Testis (tissue), 3 donors: ENCODE data around the gene ROM1. TPM values are rescaled to one million over a fixed set of nuclear protein-coding genes. Genes with fewer than 3 reads are reported as not detected.
A peak's percentile ranks its signal among the peaks of the same experiment; 100 is the strongest.

Experiments
- DNase-seq: peaks from one replicate; pipeline ENCODE4 v3.0.0-alpha.2; 2019
- H3K27ac ChIP-seq, 2 donors: fragments of 200-600 bp; sonication (generic); one replicate each; pipeline ENCODE4 v1.5.1; 2019
- H3K27me3 ChIP-seq: fragments of 200-600 bp; sonication (generic); one replicate; pipeline ENCODE4 v1.5.1; 2019
- H3K36me3 ChIP-seq: fragments of 200-600 bp; sonication (generic); one replicate; pipeline ENCODE4 v1.5.1; 2017; ENCODE audit warnings: low read depth; ENCODE audit errors: missing control alignments
- H3K4me1 ChIP-seq: fragments of 200-600 bp; sonication (generic); one replicate; pipeline ENCODE4 v1.5.1; 2019
- H3K4me3 ChIP-seq, 2 donors: fragments of 200-600 bp; sonication (generic); one replicate each; pipeline ENCODE4 v1.5.1; 2017 to 2019
- H3K9me3 ChIP-seq: fragments of 200-600 bp; sonication (generic); one replicate; pipeline ENCODE4 v1.5.1; 2017
- POLR2A ChIP-seq: fragments of 450-650 bp; IDR thresholded peaks from one replicate; pipeline ENCODE4 v1.6.1; 2017; ENCODE audit warnings: antibody characterized with exemption, mild to moderate bottlenecking, moderate library complexity
- WGBS, 2 donors: methylation state at CpG; one replicate each; pipeline ENCODE4 v1.1.5; 2018; 5-methylcytosine and 5-hydroxymethylcytosine counted together
- intact Hi-C: fragments of 100-400 bp; cut with DNase I; formaldehyde crosslinking; loops from one replicate; pipeline ENCODE4 v1.15.1; 2023; ENCODE audit warnings: low total_unique reads
- microRNA-seq, 2 donors: library from miRNA; unstranded; fragments of <30 nt; microRNA quantifications; one replicate each; pipeline ENCODE4, GENCODE V29; 2016; ENCODE audit warnings: borderline number of aligned reads in 2 of 2, borderline replicate concordance in 1 of 2
- polyA plus RNA-seq: library from polyadenylated mRNA; stranded (reverse); fragments of 350-450 nt; fragmentation: Illumina TruSeq; extraction: RNeasy Lipid Tissue Mini Kit (QIAGEN cat#74804); gene quantifications from one replicate; pipeline ENCODE4 v1.2.3, GENCODE V29; 2014; ENCODE audit warnings: low read depth, low replicate concordance; ENCODE audit not compliant: insufficient read depth
- small RNA-seq, 2 donors: library from RNA; depleted of rRNA; stranded (forward); fragments of <200 nt; gene quantifications; one replicate each; pipeline ENCODE3, GENCODE V24; 2016
- total RNA-seq, 2 donors: library from RNA; depleted of rRNA; stranded (reverse); fragments of >200 nt; gene quantifications; one replicate each; pipeline ENCODE4 v1.2.3, GENCODE V29; 2016
- TF ChIP-seq, protein P1 (sequence below), 3 experiments: fragments of 450-650 bp in 2 of 3; fragments of 200-600 bp in 1 of 3; sonication (generic) in 1 of 3; IDR thresholded peaks; one replicate each; pipeline ENCODE4 v1.5.1; 2016 to 2019; ENCODE audit warnings: antibody characterized with exemption in 3 of 3, mild to moderate bottlenecking in 2 of 3, moderate library complexity in 1 of 3

ROM1 gene
- total and polyA plus RNA-seq, 3 donors from 2014 or later: 6.1 to 9.7 (median 9.0) TPM

DNA sequence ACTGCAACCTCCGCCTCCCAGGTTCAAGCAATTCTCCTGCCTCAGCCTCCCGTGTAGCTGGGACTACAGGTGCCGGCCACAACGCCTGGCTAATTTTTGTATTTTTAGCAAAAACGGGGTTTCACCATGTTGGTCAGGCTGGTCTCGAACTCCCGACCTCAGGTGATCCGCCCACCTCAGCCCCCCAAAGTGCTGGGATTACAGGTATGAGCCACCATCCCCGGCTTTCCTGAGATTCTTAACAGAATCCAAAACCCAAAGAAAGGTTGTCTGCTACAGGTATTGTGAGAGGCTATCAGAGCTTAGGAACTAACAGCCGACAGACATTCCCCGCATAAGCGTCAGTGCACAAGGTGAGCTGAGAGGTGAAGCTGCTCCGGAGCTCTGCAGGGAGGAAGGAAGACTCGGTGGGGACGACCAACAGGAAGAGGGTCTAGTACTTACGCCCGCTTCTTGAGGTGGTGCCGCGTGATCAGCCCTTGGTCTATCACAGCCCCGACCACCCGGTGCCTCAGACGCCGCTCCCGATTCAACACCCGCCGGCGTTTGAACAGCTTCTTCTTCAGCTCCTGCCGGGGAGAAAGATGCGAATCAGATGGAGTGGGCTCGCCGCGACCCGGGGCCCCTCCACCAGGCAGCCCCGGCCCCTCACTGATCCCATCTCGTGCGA, 51.5 kb downstream of the ROM1 start:
- Histone ChIP-seq H3K27me3 (no peaks in the 10 kb centered on the region), H3K4me3 (peak overlapping the region; percentile 80 to 83), H3K9me3 (no peaks in the 10 kb centered on the region), H3K27ac (peak overlapping the region; percentile 81 to 86), H3K36me3 (no peaks in the 10 kb centered on the region), H3K4me1 (peaks cover 17% of the 10 kb centered on the region)
- TF ChIP-seq POLR2A: no peak
- TF ChIP-seq, protein P1, sequence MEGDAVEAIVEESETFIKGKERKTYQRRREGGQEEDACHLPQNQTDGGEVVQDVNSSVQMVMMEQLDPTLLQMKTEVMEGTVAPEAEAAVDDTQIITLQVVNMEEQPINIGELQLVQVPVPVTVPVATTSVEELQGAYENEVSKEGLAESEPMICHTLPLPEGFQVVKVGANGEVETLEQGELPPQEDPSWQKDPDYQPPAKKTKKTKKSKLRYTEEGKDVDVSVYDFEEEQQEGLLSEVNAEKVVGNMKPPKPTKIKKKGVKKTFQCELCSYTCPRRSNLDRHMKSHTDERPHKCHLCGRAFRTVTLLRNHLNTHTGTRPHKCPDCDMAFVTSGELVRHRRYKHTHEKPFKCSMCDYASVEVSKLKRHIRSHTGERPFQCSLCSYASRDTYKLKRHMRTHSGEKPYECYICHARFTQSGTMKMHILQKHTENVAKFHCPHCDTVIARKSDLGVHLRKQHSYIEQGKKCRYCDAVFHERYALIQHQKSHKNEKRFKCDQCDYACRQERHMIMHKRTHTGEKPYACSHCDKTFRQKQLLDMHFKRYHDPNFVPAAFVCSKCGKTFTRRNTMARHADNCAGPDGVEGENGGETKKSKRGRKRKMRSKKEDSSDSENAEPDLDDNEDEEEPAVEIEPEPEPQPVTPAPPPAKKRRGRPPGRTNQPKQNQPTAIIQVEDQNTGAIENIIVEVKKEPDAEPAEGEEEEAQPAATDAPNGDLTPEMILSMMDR (IDR thresholded peaks at IDR 0.05): no peak
- WGBS, 2 donors: 3 to 4% methylated on average over 25 to 27 of the region's 36 CpGs
- peak; percentile 50 for DNase-seq
- intact Hi-C loops: no loop called here

Small RNA genes lying within 50 kb of the gene (microRNA-seq; reads per million reads assigned to microRNA genes)
- gene MIR6747: 0 to 2.8 reads per million in 2 donors

Small RNA genes lying within 50 kb of the gene (small RNA-seq; reads per million reads assigned to genes)
- gene AP001458.1: 0 reads per million in 2 donors
- gene MIR6747: 0 reads per million in 2 donors

Other genes with a start within 250 kb of the ROM1 start
- not detected for gene SCGB1A1, start 194.2 kb upstream of the ROM1 start, total RNA-seq
- gene SCGB1A1, start 194.2 kb upstream of the ROM1 start, polyA plus RNA-seq: not detected
- gene AHNAK, start 66.5 kb upstream of the ROM1 start, total RNA-seq: 100 to 1,000 TPM; 137 to 148 TPM
- gene AHNAK, start 66.5 kb upstream of the ROM1 start, polyA plus RNA-seq: 95.8 TPM
- 100 to 1,000 TPM; 607 to 868 TPM for gene EEF1G, start 39.4 kb upstream of the ROM1 start, total RNA-seq
- 1,165 TPM for gene EEF1G, start 39.4 kb upstream of the ROM1 start, polyA plus RNA-seq
- 10 to 100 TPM; 24.3 to 30.0 TPM for gene TUT1, start 21.7 kb upstream of the ROM1 start, total RNA-seq
- gene TUT1, start 21.7 kb upstream of the ROM1 start, polyA plus RNA-seq: 25.0 TPM
- gene MTA2, start 11.4 kb upstream of the ROM1 start, total RNA-seq: 100 to 1,000 TPM in 1 of 2 donors, 10 to 100 TPM in 1; 97.2 to 115 TPM
- gene MTA2, start 11.4 kb upstream of the ROM1 start, polyA plus RNA-seq: 87.6 TPM
- 10 to 100 TPM; 39.3 to 57.8 TPM for gene EML3, start 482 bp upstream of the ROM1 start, total RNA-seq
- gene EML3, start 482 bp upstream of the ROM1 start, polyA plus RNA-seq: 29.3 TPM
- 10 to 100 TPM; 66.4 to 69.2 TPM for gene B3GAT3, start 8.7 kb downstream of the ROM1 start, total RNA-seq
- 36.6 TPM for gene B3GAT3, start 8.7 kb downstream of the ROM1 start, polyA plus RNA-seq
- 100 to 1,000 TPM; 152 to 219 TPM for gene GANAB, start 33.4 kb downstream of the ROM1 start, total RNA-seq
- 190 TPM for gene GANAB, start 33.4 kb downstream of the ROM1 start, polyA plus RNA-seq
- gene INTS5, start 40.0 kb downstream of the ROM1 start, total RNA-seq: 10 to 100 TPM; 20.0 to 24.7 TPM
- 12.6 TPM for gene INTS5, start 40.0 kb downstream of the ROM1 start, polyA plus RNA-seq
- gene C11orf98, start 52.0 kb downstream of the ROM1 start, total RNA-seq: 10 to 100 TPM; 39.3 to 62.8 TPM
- gene C11orf98, start 52.0 kb downstream of the ROM1 start, polyA plus RNA-seq: 100 TPM
- 1 to 10 TPM; 2.4 to 3.7 TPM for gene CSKMT, start 52.1 kb downstream of the ROM1 start, total RNA-seq
- gene CSKMT, start 52.1 kb downstream of the ROM1 start, polyA plus RNA-seq: 2.0 TPM
- gene UQCC3, start 58.4 kb downstream of the ROM1 start, total RNA-seq: 1 to 10 TPM; 8.0 to 8.1 TPM
- 4.2 TPM for gene UQCC3, start 58.4 kb downstream of the ROM1 start, polyA plus RNA-seq
- gene LBHD1, start 59.0 kb downstream of the ROM1 start, total RNA-seq: 10 to 100 TPM in 1 of 2 donors, 1 to 10 TPM in 1; 8.2 to 11.6 TPM
- gene LBHD1, start 59.0 kb downstream of the ROM1 start, polyA plus RNA-seq: 11.1 TPM
- gene UBXN1, start 65.8 kb downstream of the ROM1 start, total RNA-seq: 100 to 1,000 TPM; 173 to 190 TPM
- gene UBXN1, start 65.8 kb downstream of the ROM1 start, polyA plus RNA-seq: 196 TPM
- gene LRRN4CL, start 76.3 kb downstream of the ROM1 start, total RNA-seq: 1 to 10 TPM; 4.7 to 5.6 TPM
- gene LRRN4CL, start 76.3 kb downstream of the ROM1 start, polyA plus RNA-seq: 5.0 TPM
- gene BSCL2, start 94.2 kb downstream of the ROM1 start, total RNA-seq: 100 to 1,000 TPM; 292 to 525 TPM
- 519 TPM for gene BSCL2, start 94.2 kb downstream of the ROM1 start, polyA plus RNA-seq
- 1 to 10 TPM; 2.0 to 4.5 TPM for gene GNG3, start 94.4 kb downstream of the ROM1 start, total RNA-seq
- 11.1 TPM for gene GNG3, start 94.4 kb downstream of the ROM1 start, polyA plus RNA-seq
- gene HNRNPUL2, start 114.2 kb downstream of the ROM1 start, total RNA-seq: 10 to 100 TPM; 31.8 to 42.5 TPM
- gene HNRNPUL2, start 114.2 kb downstream of the ROM1 start, polyA plus RNA-seq: 42.9 TPM
- 10 to 100 TPM; 34.0 to 39.5 TPM for gene TTC9C, start 115.2 kb downstream of the ROM1 start, total RNA-seq
- gene TTC9C, start 115.2 kb downstream of the ROM1 start, polyA plus RNA-seq: 41.5 TPM
- 10 to 100 TPM; 14.0 to 17.4 TPM for gene ZBTB3, start 140.9 kb downstream of the ROM1 start, total RNA-seq
- gene ZBTB3, start 140.9 kb downstream of the ROM1 start, polyA plus RNA-seq: 6.7 TPM
- 10 to 100 TPM; 48.1 to 71.2 TPM for gene POLR2G, start 148.3 kb downstream of the ROM1 start, total RNA-seq
- gene POLR2G, start 148.3 kb downstream of the ROM1 start, polyA plus RNA-seq: 78.6 TPM
- gene TAF6L, start 158.1 kb downstream of the ROM1 start, total RNA-seq: 10 to 100 TPM; 22.4 to 32.0 TPM
- gene TAF6L, start 158.1 kb downstream of the ROM1 start, polyA plus RNA-seq: 13.6 TPM
- gene TMEM179B, start 174.1 kb downstream of the ROM1 start, total RNA-seq: 100 to 1,000 TPM; 119 to 124 TPM
- 87.0 TPM for gene TMEM179B, start 174.1 kb downstream of the ROM1 start, polyA plus RNA-seq
- 10 to 100 TPM; 24.1 to 25.5 TPM for gene TMEM223, start 178.7 kb downstream of the ROM1 start, total RNA-seq
- gene TMEM223, start 178.7 kb downstream of the ROM1 start, polyA plus RNA-seq: 11.5 TPM
- gene NXF1, start 192.2 kb downstream of the ROM1 start, total RNA-seq: 10 to 100 TPM; 94.6 to 98.7 TPM
- 88.3 TPM for gene NXF1, start 192.2 kb downstream of the ROM1 start, polyA plus RNA-seq
- 10 to 100 TPM; 42.2 to 49.1 TPM for gene STX5, start 218.8 kb downstream of the ROM1 start, total RNA-seq
- 55.0 TPM for gene STX5, start 218.8 kb downstream of the ROM1 start, polyA plus RNA-seq
- 10 to 100 TPM; 18.4 to 38.1 TPM for gene TEX54, start 219.6 kb downstream of the ROM1 start, total RNA-seq
- gene TEX54, start 219.6 kb downstream of the ROM1 start, polyA plus RNA-seq: 40.7 TPM
- 10 to 100 TPM; 33.4 to 46.7 TPM for gene WDR74, start 226.3 kb downstream of the ROM1 start, total RNA-seq
- 39.0 TPM for gene WDR74, start 226.3 kb downstream of the ROM1 start, polyA plus RNA-seq